HepG2 (cell line): Measurements from ENCODE around the gene THADA.
"Not testable (repeated sequence)": the region's sequence is repeated elsewhere in the genome, so short reads cannot be mapped to it uniquely, and the experiment has no call there.

ENCODE experiments used
- HDAC2 ChIP-seq: sonication (generic); formaldehyde crosslinking; IDR thresholded peaks from 2 replicates; pipeline ENCODE4 v1.4.0; 2020; ENCODE audit warnings: missing genetic modification reagents
- JUND ChIP-seq: sonication (generic); formaldehyde crosslinking; IDR thresholded peaks from 2 replicates; pipeline ENCODE4 v1.8.0; 2022; ENCODE audit warnings: mild to moderate bottlenecking, missing genetic modification reagents
- NFRKB ChIP-seq: fragments of 450-650 bp; IDR thresholded peaks from 2 replicates; pipeline ENCODE4 v1.6.1; 2017
- PTBP1 ChIP-seq: fragments of 200-400 bp; formaldehyde crosslinking; IDR thresholded peaks from 2 replicates; pipeline ENCODE4 v1.6.1; 2018; ENCODE audit warnings: low read length, low read depth; ENCODE audit not compliant: poor library complexity, severe bottlenecking
- XBP1 ChIP-seq: sonication (generic); formaldehyde crosslinking; IDR thresholded peaks from 2 replicates; pipeline ENCODE4 v1.5.0; 2020; ENCODE audit warnings: missing genetic modification reagents
- ZFP36 ChIP-seq: fragments of 150-350 bp; IDR thresholded peaks from 2 replicates; pipeline ENCODE4 v1.6.1; 2018; ENCODE audit warnings: borderline replicate concordance, low read length, low read depth; ENCODE audit not compliant: partially characterized antibody
- ZNF879 ChIP-seq: sonication (generic); formaldehyde crosslinking; IDR thresholded peaks from 2 replicates; pipeline ENCODE4 v1.8.1; 2023; ENCODE audit warnings: missing genetic modification reagents
- TF ChIP-seq, protein P1 (sequence below): sonication (generic); formaldehyde crosslinking; IDR thresholded peaks from 2 replicates; pipeline ENCODE4 v1.5.0; 2020; ENCODE audit warnings: mild to moderate bottlenecking, missing genetic modification reagents, moderate library complexity

DNA sequence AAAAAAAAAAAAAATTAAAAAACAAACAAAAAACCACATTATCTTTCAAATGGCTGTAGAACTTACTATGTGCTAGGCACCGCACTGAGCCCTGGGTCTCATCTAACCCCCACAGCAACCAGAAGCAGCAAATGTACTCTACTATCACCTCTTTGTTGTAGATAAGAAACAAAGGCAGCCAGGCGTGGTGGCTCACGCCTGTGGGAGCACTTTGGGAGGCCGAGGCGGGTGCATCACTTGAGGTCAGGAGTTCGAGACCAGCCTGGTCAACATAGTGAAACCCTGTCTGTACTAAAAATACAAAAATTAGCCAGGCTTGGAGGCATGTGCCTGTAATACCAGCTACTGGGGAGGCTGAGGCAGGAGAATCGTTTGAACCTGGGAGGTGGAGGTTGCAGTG, 406.0 kb downstream of the THADA start:
- not testable (repeated sequence) for TF ChIP-seq ZFP36; ZNF879 (CRISPR knock-in tag); JUND (CRISPR knock-in tag); NFRKB; XBP1 (CRISPR knock-in tag); HDAC2 (CRISPR knock-in tag); PTBP1
- TF ChIP-seq, protein P1, sequence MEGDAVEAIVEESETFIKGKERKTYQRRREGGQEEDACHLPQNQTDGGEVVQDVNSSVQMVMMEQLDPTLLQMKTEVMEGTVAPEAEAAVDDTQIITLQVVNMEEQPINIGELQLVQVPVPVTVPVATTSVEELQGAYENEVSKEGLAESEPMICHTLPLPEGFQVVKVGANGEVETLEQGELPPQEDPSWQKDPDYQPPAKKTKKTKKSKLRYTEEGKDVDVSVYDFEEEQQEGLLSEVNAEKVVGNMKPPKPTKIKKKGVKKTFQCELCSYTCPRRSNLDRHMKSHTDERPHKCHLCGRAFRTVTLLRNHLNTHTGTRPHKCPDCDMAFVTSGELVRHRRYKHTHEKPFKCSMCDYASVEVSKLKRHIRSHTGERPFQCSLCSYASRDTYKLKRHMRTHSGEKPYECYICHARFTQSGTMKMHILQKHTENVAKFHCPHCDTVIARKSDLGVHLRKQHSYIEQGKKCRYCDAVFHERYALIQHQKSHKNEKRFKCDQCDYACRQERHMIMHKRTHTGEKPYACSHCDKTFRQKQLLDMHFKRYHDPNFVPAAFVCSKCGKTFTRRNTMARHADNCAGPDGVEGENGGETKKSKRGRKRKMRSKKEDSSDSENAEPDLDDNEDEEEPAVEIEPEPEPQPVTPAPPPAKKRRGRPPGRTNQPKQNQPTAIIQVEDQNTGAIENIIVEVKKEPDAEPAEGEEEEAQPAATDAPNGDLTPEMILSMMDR (CRISPR knock-in tag) = not testable (repeated sequence)
